LNCAP (cell line): ENCODE data around the gene PRSS2.

Source experiments
- TF ChIP-seq, protein P1 (sequence below): fragments of 450-650 bp; IDR thresholded peaks from 2 replicates; pipeline ENCODE4 v1.5.1; 2017; ENCODE audit warnings: mild to moderate bottlenecking

PRSS2 gene

DNA sequence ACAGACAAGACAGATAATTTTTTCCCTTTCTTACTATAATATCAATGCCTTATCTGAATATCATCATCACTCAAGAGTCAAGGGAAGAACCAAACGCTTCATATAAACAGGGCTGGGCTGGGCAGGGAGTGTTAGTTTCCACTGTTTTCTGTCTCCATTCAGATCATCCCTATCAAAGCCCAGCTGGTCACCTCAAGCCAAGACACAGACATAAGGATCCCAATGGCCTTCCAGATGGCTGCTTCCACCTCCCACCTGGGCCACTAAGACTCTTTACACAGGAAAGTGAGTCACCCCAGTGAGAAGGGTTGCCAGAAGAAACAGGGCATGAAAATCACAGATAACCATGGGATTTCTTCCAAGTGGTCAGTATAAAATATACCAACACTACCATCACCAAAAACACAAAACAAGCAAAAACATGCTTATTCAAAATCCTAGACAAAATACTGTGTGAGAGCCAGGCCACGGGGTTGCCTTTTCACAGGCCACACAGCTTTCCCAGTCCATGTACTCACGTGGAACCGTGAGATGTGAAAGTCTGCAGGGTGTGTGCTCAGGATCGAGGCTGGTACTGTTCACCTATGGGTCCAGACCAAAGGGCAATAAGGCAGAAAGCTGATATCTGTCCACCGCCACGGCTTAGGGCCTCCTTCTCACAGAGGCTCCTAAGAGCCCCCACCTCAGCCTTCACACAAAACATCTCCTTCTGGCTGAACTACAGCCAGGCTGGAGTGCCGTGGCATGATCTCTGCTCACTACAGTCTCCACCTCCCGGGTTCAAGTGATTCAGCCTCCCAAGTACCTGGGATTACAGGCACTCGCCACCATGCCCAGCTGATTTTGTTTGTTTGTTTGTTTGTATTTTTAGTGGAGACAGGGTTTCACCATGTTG lies 15.8 kb upstream of the PRSS2 start:
- TF ChIP-seq, protein P1, sequence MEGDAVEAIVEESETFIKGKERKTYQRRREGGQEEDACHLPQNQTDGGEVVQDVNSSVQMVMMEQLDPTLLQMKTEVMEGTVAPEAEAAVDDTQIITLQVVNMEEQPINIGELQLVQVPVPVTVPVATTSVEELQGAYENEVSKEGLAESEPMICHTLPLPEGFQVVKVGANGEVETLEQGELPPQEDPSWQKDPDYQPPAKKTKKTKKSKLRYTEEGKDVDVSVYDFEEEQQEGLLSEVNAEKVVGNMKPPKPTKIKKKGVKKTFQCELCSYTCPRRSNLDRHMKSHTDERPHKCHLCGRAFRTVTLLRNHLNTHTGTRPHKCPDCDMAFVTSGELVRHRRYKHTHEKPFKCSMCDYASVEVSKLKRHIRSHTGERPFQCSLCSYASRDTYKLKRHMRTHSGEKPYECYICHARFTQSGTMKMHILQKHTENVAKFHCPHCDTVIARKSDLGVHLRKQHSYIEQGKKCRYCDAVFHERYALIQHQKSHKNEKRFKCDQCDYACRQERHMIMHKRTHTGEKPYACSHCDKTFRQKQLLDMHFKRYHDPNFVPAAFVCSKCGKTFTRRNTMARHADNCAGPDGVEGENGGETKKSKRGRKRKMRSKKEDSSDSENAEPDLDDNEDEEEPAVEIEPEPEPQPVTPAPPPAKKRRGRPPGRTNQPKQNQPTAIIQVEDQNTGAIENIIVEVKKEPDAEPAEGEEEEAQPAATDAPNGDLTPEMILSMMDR, result no peak

DNA sequence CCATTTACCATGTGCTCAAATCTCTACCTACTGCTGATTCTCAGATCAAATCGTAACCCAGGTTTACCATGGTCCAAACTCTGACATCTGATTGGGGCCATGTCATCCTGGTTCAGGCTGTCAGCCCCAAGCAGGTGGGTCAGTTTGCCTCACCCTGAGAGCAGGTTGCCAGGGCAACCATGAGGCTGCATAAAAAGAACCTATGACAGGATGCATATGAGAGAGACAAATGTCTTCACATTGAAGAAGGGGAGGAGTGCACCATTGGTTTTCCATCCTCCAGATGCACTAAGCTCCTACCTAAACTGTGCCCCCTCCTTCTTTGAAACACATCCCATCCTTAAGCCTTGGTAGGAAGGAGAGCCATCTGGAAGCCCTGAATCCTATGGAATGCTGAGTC lies 11.3 kb upstream of the PRSS2 start:
- TF ChIP-seq, protein P1, result no peak

DNA sequence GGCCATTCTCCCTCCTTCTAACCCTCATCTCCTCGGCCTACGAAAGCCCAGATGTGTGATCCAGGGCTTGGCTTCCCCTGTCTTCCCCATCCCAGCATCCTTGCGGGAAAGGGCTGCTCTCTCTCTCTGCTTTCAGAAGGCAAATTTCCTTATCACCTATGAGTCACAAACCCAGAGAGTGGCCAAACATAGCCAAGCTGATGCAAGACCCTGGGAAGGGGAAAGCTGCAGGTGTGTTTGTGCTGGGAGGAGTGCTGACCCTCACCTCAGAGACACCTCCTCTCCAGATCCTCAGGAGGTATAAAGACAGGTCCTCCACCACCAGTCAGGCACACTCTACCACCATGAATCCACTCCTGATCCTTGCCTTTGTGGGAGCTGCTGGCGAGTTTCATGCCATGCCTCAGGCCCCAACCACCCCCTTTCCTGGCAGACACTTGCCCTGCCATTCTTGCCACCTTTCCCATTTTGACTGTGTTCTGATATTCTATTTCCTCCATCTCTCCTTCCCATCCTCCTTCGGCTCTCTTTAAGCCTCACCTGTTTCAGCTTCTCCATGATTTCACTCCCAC lies 10.6 kb upstream of the PRSS2 start:
- TF ChIP-seq, protein P1, result no peak

DNA sequence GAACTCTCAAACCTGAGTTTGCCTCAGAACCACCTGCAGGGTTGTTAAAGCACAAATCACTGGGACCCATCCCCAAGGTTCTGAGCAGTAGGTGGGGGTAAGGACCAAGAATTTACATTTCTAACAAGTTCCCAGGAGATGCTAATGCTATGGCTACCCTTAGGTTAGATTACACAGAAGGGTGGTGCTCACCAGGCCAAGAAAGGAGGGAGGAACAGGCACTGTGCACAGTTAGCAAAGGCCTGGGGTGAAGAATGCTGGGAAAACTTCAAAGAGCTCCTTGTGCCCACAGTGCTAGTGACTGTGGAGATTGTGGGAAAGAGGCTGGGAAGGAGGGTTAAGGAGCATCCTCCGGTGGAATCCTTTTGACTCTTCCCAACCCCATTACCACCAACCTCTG lies 8.7 kb upstream of the PRSS2 start:
- TF ChIP-seq, protein P1, result no peak

DNA sequence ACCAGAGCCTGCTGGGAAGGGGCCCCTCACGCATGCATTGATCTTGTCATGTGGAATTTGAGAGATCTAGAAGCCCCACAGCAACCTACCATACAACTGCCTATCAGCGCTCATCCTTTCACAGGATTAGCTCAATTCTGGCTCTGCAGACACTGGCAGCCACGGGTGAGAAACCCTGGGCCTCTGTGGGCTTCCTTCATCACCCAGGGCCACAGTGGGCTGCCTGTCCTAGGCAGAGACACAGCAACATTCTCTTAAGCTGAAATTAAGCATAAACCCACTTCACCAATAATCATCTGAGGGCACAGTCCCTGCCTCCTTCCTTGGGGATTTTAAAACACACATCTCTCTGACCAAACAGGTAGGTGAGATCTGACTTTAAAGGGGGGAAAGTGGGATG lies 3.3 kb upstream of the PRSS2 start:
- TF ChIP-seq, protein P1, result no peak

DNA sequence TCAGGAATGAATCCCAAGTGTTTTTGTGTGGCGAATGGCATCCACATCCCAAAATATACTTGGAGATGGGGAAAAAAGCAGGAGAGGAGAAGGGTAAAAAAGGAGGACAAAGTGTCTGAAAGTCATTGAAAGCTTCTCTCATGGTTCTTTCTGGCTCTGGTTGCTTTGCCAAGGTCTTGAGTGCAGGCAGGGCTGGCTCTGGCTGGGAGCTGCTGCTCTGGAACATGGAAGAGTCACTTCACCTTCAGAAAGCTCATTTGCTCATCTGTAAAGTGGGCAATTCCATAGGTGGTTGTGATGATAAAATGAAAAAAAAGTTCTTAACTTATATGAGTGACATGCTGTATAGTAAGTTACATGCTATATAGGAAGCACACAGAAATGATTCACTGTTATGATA lies 2.9 kb upstream of the PRSS2 start:
- TF ChIP-seq, protein P1, result no peak

DNA sequence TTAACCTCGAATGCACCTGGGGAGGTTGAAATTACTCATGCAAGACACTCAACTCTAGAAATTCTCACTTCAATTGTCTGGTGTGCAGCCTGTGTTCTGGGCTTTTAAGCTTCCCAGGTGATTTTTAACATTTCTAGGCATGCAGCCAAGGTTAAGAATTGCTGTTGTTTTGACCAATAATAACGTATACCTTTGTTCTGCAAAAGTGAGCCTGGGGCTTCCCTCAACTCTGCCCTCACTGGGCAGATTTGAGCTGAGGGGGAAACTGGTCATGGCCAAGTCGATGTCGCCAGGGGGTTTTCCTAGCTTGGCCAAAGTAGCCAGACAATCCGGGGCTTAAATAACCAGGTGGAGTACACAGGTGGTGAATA lies 568 bp downstream of the PRSS2 start:
- TF ChIP-seq, protein P1, result no peak
